Measurements from ENCODE around the gene TTC34. TPM values are rescaled to one million over a fixed set of nuclear protein-coding genes. Genes with fewer than 3 reads are reported as not detected.

Gene TTC34
- total RNA-seq, 2 experiments from 2014 or later: 1.5 to 1.6 TPM

- Mint-ChIP-seq H3K27ac (no peak overlapping the region), H3K4me3 (no peak overlapping the region), H3K9me3 (peaks cover 8% of the 10 kb centered on the region), H3K36me3 (ENCODE audit: low read depth) (no peaks in the 10 kb centered on the region), H3K27me3 (peaks cover 22% of the 10 kb centered on the region), H3K4me1 (peaks cover 5% of the 10 kb centered on the region)
- CTCF ChIA-PET: no interaction called here
- DNase-seq: no peak
- POLR2A ChIA-PET: no interaction called here
Observed at GRCh38 chr1:2789164-2789985, 12.1 kb downstream of the TTC34 start.

GRCh38 chr1:2788506-2789163 is 12.9 kb downstream of the TTC34 start:
- H3K36me3 Mint-ChIP-seq (ENCODE audit: low read depth): no peaks in the 10 kb centered on the region
- H3K27me3 Mint-ChIP-seq: peaks cover 22% of the 10 kb centered on the region
- ChIA-PET CTCF (no interaction called here), POLR2A (no interaction called here)
- H3K27ac Mint-ChIP-seq: no peak overlapping the region
- H3K9me3 Mint-ChIP-seq: peaks cover 8% of the 10 kb centered on the region
- no peak overlapping the region for H3K4me3 Mint-ChIP-seq
- H3K4me1 Mint-ChIP-seq: peaks cover 5% of the 10 kb centered on the region
- DNase-seq: no peak

- H3K27ac Mint-ChIP-seq: no peak overlapping the region
- POLR2A ChIA-PET: no interaction called here
- H3K27me3 Mint-ChIP-seq: peaks cover 24% of the 10 kb centered on the region
- H3K4me1 Mint-ChIP-seq: peaks cover 5% of the 10 kb centered on the region
- H3K4me3 Mint-ChIP-seq: no peak overlapping the region
- no peaks in the 10 kb centered on the region for H3K36me3 Mint-ChIP-seq (ENCODE audit: low read depth)
- H3K9me3 Mint-ChIP-seq: peaks cover 7% of the 10 kb centered on the region
- DNase-seq: no peak
- CTCF ChIA-PET: interaction anchor here (0.8 to 1.9 kb wide), 3 partner anchors 8 to 372 kb away, joined by 3 to 7 read pairs (median 3); no protein-coding TSS in a partner anchor
Observed at GRCh38 chr1:2787163-2787911, 14.2 kb downstream of the TTC34 start.

- POLR2A ChIA-PET: no interaction called here
- CTCF ChIA-PET: interaction anchor here (0.8 to 1.9 kb wide), 3 partner anchors 9 to 372 kb away, joined by 3 to 7 read pairs (median 3); no protein-coding TSS in a partner anchor
- peaks cover 12% of the 10 kb centered on the region for H3K9me3 Mint-ChIP-seq
- peaks cover 25% of the 10 kb centered on the region for H3K27me3 Mint-ChIP-seq
- H3K36me3 Mint-ChIP-seq (ENCODE audit: low read depth): no peaks in the 10 kb centered on the region
- peak; percentile 77 for DNase-seq
- H3K27ac Mint-ChIP-seq: no peak overlapping the region
- no peak overlapping the region for H3K4me3 Mint-ChIP-seq
- peaks cover 5% of the 10 kb centered on the region for H3K4me1 Mint-ChIP-seq
Observed at GRCh38 chr1:2786329-2787162, 14.9 kb downstream of the TTC34 start.

- Mint-ChIP-seq H3K9me3 (peaks cover 19% of the 10 kb centered on the region), H3K36me3 (ENCODE audit: low read depth) (no peaks in the 10 kb centered on the region), H3K4me3 (no peak overlapping the region), H3K4me1 (peaks cover 5% of the 10 kb centered on the region), H3K27me3 (peaks cover 26% of the 10 kb centered on the region), H3K27ac (no peak overlapping the region)
- DNase-seq: no peak
- CTCF ChIA-PET: interaction anchor here (1.9 kb wide), 1 partner anchor 371 kb away, joined by 7 read pairs; no protein-coding TSS in a partner anchor
- POLR2A ChIA-PET: no interaction called here
Observed at GRCh38 chr1:2785631-2786328, 15.7 kb downstream of the TTC34 start.

GRCh38 chr1:2784854-2785630 is 16.5 kb downstream of the TTC34 start:
- peaks cover 27% of the 10 kb centered on the region for H3K27me3 Mint-ChIP-seq
- H3K4me1 Mint-ChIP-seq: peaks cover 3% of the 10 kb centered on the region
- ChIA-PET CTCF (no interaction called here), POLR2A (no interaction called here)
- H3K9me3 Mint-ChIP-seq: peaks cover 19% of the 10 kb centered on the region
- no peak overlapping the region for H3K4me3 Mint-ChIP-seq
- no peak overlapping the region for H3K27ac Mint-ChIP-seq
- H3K36me3 Mint-ChIP-seq (ENCODE audit: low read depth): no peaks in the 10 kb centered on the region
- no peak for DNase-seq

- CTCF ChIA-PET: no interaction called here
- peaks cover 23% of the 10 kb centered on the region for H3K27me3 Mint-ChIP-seq
- H3K27ac Mint-ChIP-seq: no peak overlapping the region
- peaks cover 2% of the 10 kb centered on the region for H3K4me1 Mint-ChIP-seq
- peaks cover 19% of the 10 kb centered on the region for H3K9me3 Mint-ChIP-seq
- no peak overlapping the region for H3K4me3 Mint-ChIP-seq
- DNase-seq: no peak
- POLR2A ChIA-PET: no interaction called here
- no peaks in the 10 kb centered on the region for H3K36me3 Mint-ChIP-seq (ENCODE audit: low read depth)
Observed at GRCh38 chr1:2783435-2784397, 17.8 kb downstream of the TTC34 start.

GRCh38 chr1:2783069-2783434 is 18.4 kb downstream of the TTC34 start:
- H3K4me1 Mint-ChIP-seq: no peaks in the 10 kb centered on the region
- H3K4me3 Mint-ChIP-seq: no peak overlapping the region
- H3K36me3 Mint-ChIP-seq (ENCODE audit: low read depth): no peaks in the 10 kb centered on the region
- peaks cover 18% of the 10 kb centered on the region for H3K27me3 Mint-ChIP-seq
- no peak for DNase-seq
- H3K27ac Mint-ChIP-seq: no peak overlapping the region
- peaks cover 19% of the 10 kb centered on the region for H3K9me3 Mint-ChIP-seq
- CTCF ChIA-PET: no interaction called here
- POLR2A ChIA-PET: no interaction called here

- no peak overlapping the region for H3K27ac Mint-ChIP-seq
- H3K9me3 Mint-ChIP-seq: peaks cover 19% of the 10 kb centered on the region
- ChIA-PET CTCF (no interaction called here), POLR2A (no interaction called here)
- no peak overlapping the region for H3K4me3 Mint-ChIP-seq
- no peak for DNase-seq
- no peaks in the 10 kb centered on the region for H3K4me1 Mint-ChIP-seq
- H3K27me3 Mint-ChIP-seq: peaks cover 15% of the 10 kb centered on the region
- H3K36me3 Mint-ChIP-seq (ENCODE audit: low read depth): no peaks in the 10 kb centered on the region
Observed at GRCh38 chr1:2781627-2782026, 19.9 kb downstream of the TTC34 start.

- Mint-ChIP-seq H3K4me1 (no peaks in the 10 kb centered on the region), H3K27ac (no peak overlapping the region), H3K36me3 (ENCODE audit: low read depth) (no peaks in the 10 kb centered on the region), H3K27me3 (peaks cover 15% of the 10 kb centered on the region), H3K4me3 (no peak overlapping the region), H3K9me3 (peaks cover 19% of the 10 kb centered on the region)
- POLR2A ChIA-PET: no interaction called here
- CTCF ChIA-PET: no interaction called here
- no peak for DNase-seq
Observed at GRCh38 chr1:2778220-2778592, 23.3 kb downstream of the TTC34 start.

Measured in activated CD4-positive, alpha-beta memory T cell treated with anti-CD3 and anti-CD28 coated beads, Interleukin-2, amount 10 ng/mL, durations not matched to agents 7 days and 5 days (primary cell).